ENCODE results near the gene LRRC9.
"Not testable (repeated sequence)": the region's sequence is repeated elsewhere in the genome, so short reads cannot be mapped to it uniquely, and the experiment has no call there.

Gene LRRC9
- 0 to 0.15 (median 0) reads per million in 4 donors for total RNA-seq

GRCh38 chr14:59919570-59920377 is at the start of gene LRRC9:
LRRC9 (plus strand) TSS chr14:59920144.
- DNase-seq = peak in 2 of 5 donors; percentile 4 to 8

- peak in 1 of 5 donors; percentile 11 for DNase-seq
Measured at GRCh38 chr14:59870277-59871165, 49.4 kb upstream of the LRRC9 start, which contains the start of gene RTN1. RTN1 (minus strand) TSS chr14:59870776; CDS start chr14:59870630, 146 bp downstream.

- DNase-seq = no peak
Measured at GRCh38 chr14:59871166-59871495, 48.8 kb upstream of the LRRC9 start.

GRCh38 chr14:59882957-59883356 is 37.0 kb upstream of the LRRC9 start:
- no peak for DNase-seq

- DNase-seq = no peak
Measured at GRCh38 chr14:59890676-59891075, 29.3 kb upstream of the LRRC9 start.

GRCh38 chr14:59895721-59896120 is 24.2 kb upstream of the LRRC9 start:
- DNase-seq = no peak

GRCh38 chr14:59897757-59898383 is 22.1 kb upstream of the LRRC9 start:
- no peak for DNase-seq

- DNase-seq = no peak
Measured at GRCh38 chr14:59900556-59900955, 19.4 kb upstream of the LRRC9 start.

GRCh38 chr14:59904184-59904583 is 15.8 kb upstream of the LRRC9 start:
- no peak for DNase-seq

GRCh38 chr14:59905188-59905587 is 14.8 kb upstream of the LRRC9 start:
- no peak for DNase-seq

- no peak for DNase-seq
Measured at GRCh38 chr14:59912443-59912842, 7.5 kb upstream of the LRRC9 start.

- DNase-seq = no peak
Measured at GRCh38 chr14:59913187-59913586, 6.8 kb upstream of the LRRC9 start.

GRCh38 chr14:59918824-59919569 is 947 bp upstream of the LRRC9 start:
- no peak for DNase-seq

- no peak for DNase-seq
Measured at GRCh38 chr14:59920378-59920683, 387 bp downstream of the LRRC9 start.

GRCh38 chr14:59925797-59926196 is 5.9 kb downstream of the LRRC9 start:
- no peak for DNase-seq

- DNase-seq = no peak
Measured at GRCh38 chr14:59926534-59926933, 6.6 kb downstream of the LRRC9 start.

GRCh38 chr14:59931237-59931636 is 11.3 kb downstream of the LRRC9 start:
- DNase-seq = no peak

GRCh38 chr14:59936145-59936544 is 16.2 kb downstream of the LRRC9 start:
- DNase-seq = no peak

GRCh38 chr14:59939828-59940227 is 19.9 kb downstream of the LRRC9 start:
- no peak for DNase-seq

- DNase-seq = not testable (repeated sequence)
Measured at GRCh38 chr14:59942296-59942862, 22.4 kb downstream of the LRRC9 start.

- no peak for DNase-seq
Measured at GRCh38 chr14:59944909-59945308, 25.0 kb downstream of the LRRC9 start.

- DNase-seq = not testable (repeated sequence)
Measured at GRCh38 chr14:59952141-59952540, 32.2 kb downstream of the LRRC9 start.

Data from T-helper 1 cell (primary cell).